Measurements from ENCODE around the gene MBD2. TPM values are rescaled to one million over a fixed set of nuclear protein-coding genes. Genes with fewer than 3 reads are reported as not detected.

MBD2 gene
- total RNA-seq, 1 donor from 2014 or later: 30.7 TPM

GRCh38 chr18:54187372-54187771 lies 37.1 kb downstream of the MBD2 start:
- no peak for TF ChIP-seq CTCF (conservative IDR thresholded peaks at IDR 0.05; ENCODE audit: low read depth, low read length)
- H3K4me3 ChIP-seq (ENCODE audit: low read depth, low read length): no peak overlapping the region
- no peak for DNase-seq (ENCODE audit: low read depth)

- no peak for DNase-seq (ENCODE audit: low read depth)
- no peak overlapping the region for H3K4me3 ChIP-seq (ENCODE audit: low read depth, low read length)
- no peak for TF ChIP-seq CTCF (conservative IDR thresholded peaks at IDR 0.05; ENCODE audit: low read depth, low read length)
These were observed 39.6 kb downstream of the MBD2 start for GRCh38 chr18:54184836-54185235.

GRCh38 chr18:54183390-54183789 lies 41.1 kb downstream of the MBD2 start:
- DNase-seq (ENCODE audit: low read depth): no peak
- H3K4me3 ChIP-seq (ENCODE audit: low read depth, low read length): no peak overlapping the region
- TF ChIP-seq CTCF (conservative IDR thresholded peaks at IDR 0.05; ENCODE audit: low read depth, low read length): no peak

- no peak for DNase-seq (ENCODE audit: low read depth)
- no peak for TF ChIP-seq CTCF (conservative IDR thresholded peaks at IDR 0.05; ENCODE audit: low read depth, low read length)
- H3K4me3 ChIP-seq (ENCODE audit: low read depth, low read length): no peak overlapping the region
These were observed 42.4 kb downstream of the MBD2 start for GRCh38 chr18:54181856-54182602.

- H3K4me3 ChIP-seq (ENCODE audit: low read depth, low read length): no peak overlapping the region
- no peak for TF ChIP-seq CTCF (conservative IDR thresholded peaks at IDR 0.05; ENCODE audit: low read depth, low read length)
- no peak for DNase-seq (ENCODE audit: low read depth)
These were observed 50.4 kb downstream of the MBD2 start for GRCh38 chr18:54173980-54174630.

- no peak for TF ChIP-seq CTCF (conservative IDR thresholded peaks at IDR 0.05; ENCODE audit: low read depth, low read length)
- DNase-seq (ENCODE audit: low read depth): no peak
- H3K4me3 ChIP-seq (ENCODE audit: low read depth, low read length): no peak overlapping the region
These were observed 51.2 kb downstream of the MBD2 start for GRCh38 chr18:54173250-54173649.

All from epithelial cell of proximal tubule (primary cell).